HCT116 (cell line): ENCODE data around the gene TSPAN15. TPM values are rescaled to one million over a fixed set of nuclear protein-coding genes. Genes with fewer than 3 reads are reported as not detected.
A peak's percentile ranks its signal among the peaks of the same experiment; 100 is the strongest.
"Not testable (repeated sequence)": the region's sequence is repeated elsewhere in the genome, so short reads cannot be mapped to it uniquely, and the experiment has no call there.

Source experiments
- ATAC-seq: fragments of 200-7000 bp; cut with Tn5 transposase; 2 replicates; pipeline ENCODE4 v1.9.1; 2020; ENCODE audit warnings: mild to moderate bottlenecking, moderate library complexity
- BruUV-seq: library from RNA; stranded (reverse); fragments of 400-500 nt; replicated peaks from 2 replicates; lab custom pipeline; 2021; lab: Mats Ljungman, UMichigan
- CTCF ChIA-PET: fragments of 300-600 bp; sonication (Branson Sonifier 250); formaldehyde crosslinking; loops from one replicate; lab custom pipeline; 2021; ENCODE audit warnings: antibody characterized with exemption; lab: Charles Lee
- POLR2A ChIA-PET: fragments of 300-600, 350-600 bp; sonication (Branson Sonifier 250); formaldehyde crosslinking; loops from one replicate; lab custom pipeline; 2021; ENCODE audit warnings: antibody characterized with exemption; lab: Charles Lee
- RAD21 ChIA-PET, 2 experiments: fragments of 300-600 bp; sonication (Branson Sonifier 250); formaldehyde crosslinking; loops; one replicate each; lab custom pipeline; 2023; ENCODE audit warnings: low total read pairs in 2 of 2; ENCODE audit not compliant: uncharacterized antibody in 2 of 2, unreplicated experiment in 2 of 2, low non-redundant PET in 1 of 2; lab: Charles Lee
- DNase-seq: peaks from one replicate; pipeline ENCODE4 v3.0.0-alpha.2; 2010; ENCODE audit warnings: low read depth, low spot score
- H2AFZ ChIP-seq: fragments of 200-600 bp; shearing (Covaris generic), sonication (generic); 2 replicates; pipeline ENCODE4 v1.6.1; 2017; ENCODE audit warnings: low read depth, mixed run types, mixed read lengths, antibody characterized with exemption, low read length; ENCODE audit not compliant: poor library complexity, severe bottlenecking
- H3K27ac ChIP-seq: 2 replicates; pipeline ENCODE4 v1.5.1; 2012; ENCODE audit warnings: low read depth, low read length
- H3K27me3 ChIP-seq: fragments of 200-600 bp; sonication (generic); 2 replicates; pipeline ENCODE4 v1.6.1; 2016; ENCODE audit warnings: mixed run types, low read length, mixed read lengths; ENCODE audit not compliant: insufficient read depth
- H3K36me3 ChIP-seq, 2 experiments: fragments of 200-500 bp in 1 of 2; fragments of 200-600 bp in 1 of 2; sonication (Bioruptor generic) in 1 of 2; sonication (generic) in 1 of 2; 2 replicates each; pipeline versions ENCODE4 v1.5.1 to v1.6.1; 2014 to 2016; ENCODE audit warnings: low read length in 2 of 2, inconsistent platforms in 1 of 2, mixed read lengths in 1 of 2, mixed run types in 1 of 2; ENCODE audit not compliant: insufficient read depth in 2 of 2, control insufficient read depth in 1 of 2
- H3K4me1 ChIP-seq, 2 experiments: fragments of 200-600 bp in 1 of 2; sonication (generic) in 1 of 2; 2 replicates each; pipeline versions ENCODE4 v1.5.1 to v1.6.1; 2012 to 2017; ENCODE audit warnings: low read length in 2 of 2, inconsistent platforms in 1 of 2, mild to moderate bottlenecking in 1 of 2, mixed read lengths in 1 of 2, mixed run types in 1 of 2, moderate library complexity in 1 of 2; ENCODE audit not compliant: insufficient read depth in 2 of 2, control insufficient read depth in 1 of 2
- H3K4me2 ChIP-seq: fragments of 200-600 bp; sonication (generic); 2 replicates; pipeline ENCODE4 v1.6.1; 2017; ENCODE audit warnings: mixed run types, low read length, mixed read lengths
- H3K4me3 ChIP-seq, 2 experiments: fragments of 200-600 bp in 1 of 2; sonication (generic) in 1 of 2; replicated peaks in 1 of 2; 2 replicates each; pipeline ENCODE4 v1.5.1; 2011 to 2016; ENCODE audit warnings: low read length in 2 of 2, control low read depth in 1 of 2, low read depth in 1 of 2, mild to moderate bottlenecking in 1 of 2, mixed read lengths in 1 of 2, mixed run types in 1 of 2
- H3K79me2 ChIP-seq: fragments of 200-600 bp; sonication (generic); 2 replicates; pipeline ENCODE4 v1.6.1; 2017; ENCODE audit warnings: mild to moderate bottlenecking, mixed run types, low read length, moderate library complexity, mixed read lengths; ENCODE audit not compliant: insufficient read depth
- H3K9ac ChIP-seq: fragments of 200-600 bp; sonication (generic); 2 replicates; pipeline ENCODE4 v1.6.1; 2016; ENCODE audit warnings: low read length, mixed read lengths
- H3K9me2 ChIP-seq: fragments of 200-600 bp; sonication (generic), shearing (Covaris generic); 2 replicates; pipeline ENCODE4 v1.6.1; 2017; ENCODE audit warnings: mixed run types, mild to moderate bottlenecking, moderate library complexity; ENCODE audit not compliant: insufficient read depth
- H3K9me3 ChIP-seq, 2 experiments: fragments of 200-500 bp in 1 of 2; fragments of 200-600 bp in 1 of 2; sonication (Bioruptor generic) in 1 of 2; sonication (generic) in 1 of 2; 2 replicates each; pipeline ENCODE4 v1.6.1; 2014 to 2017; ENCODE audit warnings: low read length in 2 of 2, mixed read lengths in 2 of 2, inconsistent platforms in 1 of 2, low read depth in 1 of 2, mild to moderate bottlenecking in 1 of 2, mixed run types in 1 of 2, moderate library complexity in 1 of 2; ENCODE audit not compliant: control insufficient read depth in 1 of 2, insufficient read depth in 1 of 2
- H4K20me1 ChIP-seq: fragments of 200-600 bp; sonication (generic), shearing (Covaris generic); 2 replicates; pipeline ENCODE4 v1.6.1; 2017; ENCODE audit warnings: mixed run types, mild to moderate bottlenecking, moderate library complexity; ENCODE audit not compliant: insufficient read depth
- ATF3 ChIP-seq: IDR thresholded peaks from 2 replicates; pipeline ENCODE4 v1.6.1; 2012
- CBX3 ChIP-seq: IDR thresholded peaks from 2 replicates; pipeline ENCODE4 v1.6.1; 2012; ENCODE audit warnings: low read depth
- CEBPB ChIP-seq: IDR thresholded peaks from 2 replicates; pipeline ENCODE4 v1.6.1; 2012; ENCODE audit warnings: low read depth
- CTCF ChIP-seq, 3 experiments: fragments of 200-600 bp in 1 of 3; sonication (generic) in 1 of 3; IDR thresholded peaks in 2 of 3; conservative IDR thresholded peaks in 1 of 3; 2 replicates each; pipeline ENCODE4 v1.5.1; 2012 to 2017; ENCODE audit warnings: low read depth in 2 of 3, low read length in 2 of 3, antibody characterized with exemption in 1 of 3, borderline replicate concordance in 1 of 3, control low read depth in 1 of 3, mild to moderate bottlenecking in 1 of 3, mixed read lengths in 1 of 3, mixed run types in 1 of 3, moderate library complexity in 1 of 3; ENCODE audit not compliant: insufficient read depth in 1 of 3
- EGR1 ChIP-seq: IDR thresholded peaks from 2 replicates; pipeline ENCODE4 v1.6.1; 2012; ENCODE audit warnings: low read depth
- EZH2phosphoT487 ChIP-seq: fragments of 200-600 bp; IDR thresholded peaks from 2 replicates; pipeline ENCODE4 v1.6.1; 2018; ENCODE audit warnings: antibody characterized with exemption, borderline replicate concordance
- FOSL1 ChIP-seq: IDR thresholded peaks from 2 replicates; pipeline ENCODE4 v1.6.1; 2012; ENCODE audit warnings: low read depth
- MAX ChIP-seq: IDR thresholded peaks from 2 replicates; pipeline ENCODE4 v1.6.1; 2012
- POLR2A ChIP-seq: IDR thresholded peaks from 2 replicates; pipeline ENCODE4 v1.7.0; 2011; ENCODE audit warnings: borderline replicate concordance; ENCODE audit not compliant: insufficient read depth, insufficient read length; ENCODE audit errors: extremely low read depth
- REST ChIP-seq: IDR thresholded peaks from 2 replicates; pipeline ENCODE4 v1.6.1; 2012; ENCODE audit warnings: low read depth
- SIN3A ChIP-seq: IDR thresholded peaks from 2 replicates; pipeline ENCODE4 v1.6.1; 2012; ENCODE audit warnings: low read depth
- SP1 ChIP-seq: IDR thresholded peaks from 2 replicates; pipeline ENCODE4 v1.6.1; 2012; ENCODE audit warnings: low read depth
- SRF ChIP-seq: IDR thresholded peaks from 2 replicates; pipeline ENCODE4 v1.6.1; 2012; ENCODE audit warnings: low read depth
- TCF7L2 ChIP-seq: IDR thresholded peaks from 2 replicates; pipeline ENCODE4 v1.7.0; 2011; ENCODE audit warnings: borderline replicate concordance, inconsistent platforms; ENCODE audit not compliant: insufficient read depth, insufficient read length; ENCODE audit errors: extremely low read depth
- ZNF274 ChIP-seq: fragments of 200-500 bp; sonication (Bioruptor generic); IDR thresholded peaks from 2 replicates; pipeline ENCODE4 v1.6.1; 2014; ENCODE audit warnings: mild to moderate bottlenecking, low read depth, low read length, inconsistent platforms
- intact Hi-C: fragments of 100-400 bp; cut with micrococcal nuclease; formaldehyde crosslinking; loops from 2 replicates; pipeline ENCODE4 v1.10.0; 2022
- total RNA-seq: library from RNA; stranded (reverse); gene quantifications from one replicate; pipeline ENCODE4 v1.2.1, GENCODE V29; 2021; ENCODE audit not compliant: unreplicated experiment

Gene TSPAN15
- total RNA-seq, 1 experiment from 2014 or later, result 16.0 TPM

GRCh38 chr10:69488856-69489255 is 37.6 kb downstream of the TSPAN15 start:
- H2AFZ ChIP-seq, H4K20me1 ChIP-seq, H3K79me2 ChIP-seq, RAD21 ChIA-PET, CTCF ChIA-PET, H3K4me2 ChIP-seq, H3K9ac ChIP-seq, intact Hi-C loops, H3K36me3 ChIP-seq, H3K27me3 ChIP-seq, H3K27ac ChIP-seq, H3K9me3 ChIP-seq, POLR2A ChIA-PET, H3K4me1 ChIP-seq, H3K9me2 ChIP-seq, BruUV-seq, H3K4me3 ChIP-seq, ATAC-seq, DNase-seq: not testable (repeated sequence)
- 0 out of 2 replicates have a peak, but pooled peaks have one; percentile 42 for TF ChIP-seq CBX3

GRCh38 chr10:69489506-69490090 is 38.3 kb downstream of the TSPAN15 start:
- intact Hi-C loops, result no loop called here
- H3K9me2 ChIP-seq, result no peaks in the 10 kb centered on the region
- H2AFZ ChIP-seq, result no peak overlapping the region
- ATAC-seq, result no peak
- H4K20me1 ChIP-seq, result no peaks in the 10 kb centered on the region
- RAD21 ChIA-PET, result no interaction called here
- no peaks in the 10 kb centered on the region; a peak in 1 of 4 replicates for H3K9me3 ChIP-seq
- H3K4me2 ChIP-seq, result no peak overlapping the region
- H3K27me3 ChIP-seq, result no peaks in the 10 kb centered on the region
- CTCF ChIA-PET, result no interaction called here
- H3K27ac ChIP-seq, result no peak overlapping the region
- no peak for DNase-seq
- TF ChIP-seq SRF (no peak), CEBPB (no peak), SIN3A (no peak), CTCF (IDR thresholded peaks at IDR 0.05 in 2 of 3, conservative IDR thresholded peaks at IDR 0.05 in 1 of 3; ENCODE audit: borderline replicate concordance in 1 of 3, insufficient read depth in 1 of 3, low read depth in 2 of 3, low read length in 2 of 3) (no peak), POLR2A (no peak), SP1 (no peak), EGR1 (no peak), EZH2phosphoT487 (no peak), MAX (no peak), REST (no peak), ATF3 (no peak), FOSL1 (no peak), CBX3 (no peak), ZNF274 (no peak), TCF7L2 (no peak)
- no TSS peak for BruUV-seq
- H3K9ac ChIP-seq, result no peak overlapping the region
- no peaks in the 10 kb centered on the region for H3K36me3 ChIP-seq
- H3K79me2 ChIP-seq, result no peaks in the 10 kb centered on the region
- H3K4me3 ChIP-seq, result no peak overlapping the region
- H3K4me1 ChIP-seq, result no peaks in the 10 kb centered on the region
- POLR2A ChIA-PET, result no interaction called here
